ENCODE results near the gene INPP5D. TPM values are rescaled to one million over a fixed set of nuclear protein-coding genes. Genes with fewer than 3 reads are reported as not detected.

Gene INPP5D
- total and polyA plus RNA-seq, 7 donors, result 1.2 to 4.2 (median 2.8) TPM

GRCh38 chr2:233210843-233211547 lies 150.9 kb downstream of the INPP5D start:
- peak; percentile 77 to 84 for DNase-seq
- no peaks in the 10 kb centered on the region for H3K36me3 ChIP-seq (ENCODE audit: insufficient read depth in 1 of 2, low read depth in 1 of 2)
- no peaks in the 10 kb centered on the region for H3K27me3 ChIP-seq (ENCODE audit: insufficient read depth in 3 of 3, low read length in 2 of 3)
- WGBS, 3 donors, result 35 to 48% (median 41%) methylated on average over 18 of the region's 18 CpGs
- H3K27ac ChIP-seq, result no peak overlapping the region
- intact Hi-C loops (cut with DNase I), result no loop called here
- no peaks in the 10 kb centered on the region for H3K9me3 ChIP-seq
- no peak for TF ChIP-seq CTCF (IDR thresholded peaks at IDR 0.05)
- ATAC-seq, result peak in 3 of 4 donors; percentile 37 to 55 (median 53)
- peak overlapping the region; percentile 22 for H3K4me3 ChIP-seq
- H3K4me1 ChIP-seq, result peaks cover 7% of the 10 kb centered on the region

GRCh38 chr2:233211548-233211895 lies 151.4 kb downstream of the INPP5D start:
- no peak for DNase-seq
- peaks cover 7% of the 10 kb centered on the region for H3K4me1 ChIP-seq
- H3K4me3 ChIP-seq, result peak overlapping the region; percentile 22
- H3K9me3 ChIP-seq, result no peaks in the 10 kb centered on the region
- no peaks in the 10 kb centered on the region for H3K36me3 ChIP-seq (ENCODE audit: insufficient read depth in 1 of 2, low read depth in 1 of 2)
- ATAC-seq, result no peak
- H3K27me3 ChIP-seq (ENCODE audit: insufficient read depth in 3 of 3, low read length in 2 of 3), result no peaks in the 10 kb centered on the region
- no peak overlapping the region for H3K27ac ChIP-seq
- 20 to 48% (median 43%) methylated on average over 3 of the region's 3 CpGs for WGBS, 3 donors
- intact Hi-C loops (cut with DNase I), result no loop called here
- no peak for TF ChIP-seq CTCF (IDR thresholded peaks at IDR 0.05)

- Histone ChIP-seq H3K4me3 (no peak overlapping the region), H3K36me3 (ENCODE audit: insufficient read depth in 1 of 2, low read depth in 1 of 2) (no peaks in the 10 kb centered on the region), H3K9me3 (no peaks in the 10 kb centered on the region), H3K27ac (no peak overlapping the region), H3K4me1 (peaks cover 7% of the 10 kb centered on the region), H3K27me3 (ENCODE audit: insufficient read depth in 3 of 3, low read length in 2 of 3) (no peaks in the 10 kb centered on the region)
- 81 to 84% (median 83%) methylated on average over 15 of the region's 15 CpGs for WGBS, 3 donors
- no peak for DNase-seq
- intact Hi-C loops (cut with DNase I), result no loop called here
- ATAC-seq, result no peak
- no peak for TF ChIP-seq CTCF (IDR thresholded peaks at IDR 0.05)
Measured at GRCh38 chr2:233213011-233213410, 152.9 kb downstream of the INPP5D start.

GRCh38 chr2:233213975-233214374 lies 153.8 kb downstream of the INPP5D start:
- intact Hi-C loops (cut with DNase I), result no loop called here
- no peak for TF ChIP-seq CTCF (IDR thresholded peaks at IDR 0.05)
- H3K9me3 ChIP-seq, result no peaks in the 10 kb centered on the region
- H3K4me3 ChIP-seq, result no peak overlapping the region
- 88 to 92% (median 91%) methylated on average over 6 of the region's 6 CpGs for WGBS, 3 donors
- H3K4me1 ChIP-seq, result peaks cover 7% of the 10 kb centered on the region
- DNase-seq (no peak), ATAC-seq (no peak)
- no peaks in the 10 kb centered on the region for H3K36me3 ChIP-seq (ENCODE audit: insufficient read depth in 1 of 2, low read depth in 1 of 2)
- H3K27me3 ChIP-seq (ENCODE audit: insufficient read depth in 3 of 3, low read length in 2 of 3), result no peaks in the 10 kb centered on the region
- H3K27ac ChIP-seq, result no peak overlapping the region

GRCh38 chr2:233217892-233218377 lies 157.8 kb downstream of the INPP5D start:
- WGBS, 3 donors, result 68 to 78% (median 70%) methylated on average over 8 of the region's 8 CpGs
- no peak for ATAC-seq
- H3K27me3 ChIP-seq (ENCODE audit: insufficient read depth in 3 of 3, low read length in 2 of 3), result no peaks in the 10 kb centered on the region

More at GRCh38 chr2:233217892-233218377, 157.8 kb downstream of the INPP5D start:
- H3K27ac ChIP-seq, result no peak overlapping the region
- H3K9me3 ChIP-seq, result no peaks in the 10 kb centered on the region
- H3K36me3 ChIP-seq (ENCODE audit: insufficient read depth in 1 of 2, low read depth in 1 of 2), result no peaks in the 10 kb centered on the region
- intact Hi-C loops (cut with DNase I), result no loop called here
- H3K4me3 ChIP-seq, result no peak overlapping the region
- no peaks in the 10 kb centered on the region for H3K4me1 ChIP-seq
- no peak for TF ChIP-seq CTCF (IDR thresholded peaks at IDR 0.05)
- DNase-seq, result no peak
